Forelimb muscle (tissue), 1 donor: ENCODE data around the gene TMTC3. TPM values are rescaled to one million over a fixed set of nuclear protein-coding genes. Genes with fewer than 3 reads are reported as not detected.
"Not testable (repeated sequence)": the region's sequence is repeated elsewhere in the genome, so short reads cannot be mapped to it uniquely, and the experiment has no call there.

ENCODE experiments used
- DNase-seq: peaks from one replicate; pipeline ENCODE4 v3.0.0-alpha.2; 2013; ENCODE audit warnings: low read depth
- polyA plus RNA-seq: library from polyadenylated mRNA; unstranded; fragments of 120-200 nt; gene quantifications from one replicate; pipeline ENCODE4 v1.2.1, GENCODE V29; 2013; ENCODE audit not compliant: insufficient read length

TMTC3 gene
- polyA plus RNA-seq, 1 donor = 12.3 TPM

DNA sequence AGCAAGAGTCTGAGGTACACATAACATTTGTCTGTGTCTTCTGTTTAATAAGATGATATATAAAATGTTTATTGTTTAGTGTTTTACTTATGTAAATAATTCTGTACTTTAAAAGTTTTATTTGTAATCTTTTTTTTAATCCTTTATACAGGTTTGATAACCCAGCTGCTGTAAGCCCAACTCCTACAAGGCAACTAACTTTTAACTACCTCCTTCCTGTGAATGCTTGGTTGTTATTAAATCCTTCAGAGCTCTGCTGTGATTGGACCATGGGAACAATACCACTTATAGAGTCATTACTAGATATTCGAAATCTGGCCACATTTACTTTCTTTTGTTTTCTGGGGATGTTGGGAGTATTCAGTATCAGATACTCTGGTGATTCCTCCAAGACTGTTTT is 24.1 kb downstream of the TMTC3 start:
- no peak for DNase-seq

DNA sequence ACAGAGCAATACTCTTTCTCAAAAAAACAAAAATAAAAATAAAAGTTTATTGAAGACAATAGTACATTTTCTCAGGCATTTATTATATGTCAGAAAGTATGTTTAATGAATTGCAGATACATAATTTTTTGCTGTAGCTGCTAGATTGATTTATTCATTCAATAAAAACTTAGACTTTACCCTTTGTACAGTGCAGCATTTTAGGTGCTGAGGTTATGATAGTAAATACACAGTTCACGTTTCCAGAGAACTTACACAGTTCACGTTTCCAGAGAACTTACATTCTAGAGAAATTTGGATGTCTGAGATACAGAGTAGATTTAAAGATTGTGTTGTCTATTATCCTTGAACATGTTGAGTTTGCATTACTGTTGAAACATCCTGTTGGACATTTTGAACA is 25.3 kb downstream of the TMTC3 start:
- no peak for DNase-seq

DNA sequence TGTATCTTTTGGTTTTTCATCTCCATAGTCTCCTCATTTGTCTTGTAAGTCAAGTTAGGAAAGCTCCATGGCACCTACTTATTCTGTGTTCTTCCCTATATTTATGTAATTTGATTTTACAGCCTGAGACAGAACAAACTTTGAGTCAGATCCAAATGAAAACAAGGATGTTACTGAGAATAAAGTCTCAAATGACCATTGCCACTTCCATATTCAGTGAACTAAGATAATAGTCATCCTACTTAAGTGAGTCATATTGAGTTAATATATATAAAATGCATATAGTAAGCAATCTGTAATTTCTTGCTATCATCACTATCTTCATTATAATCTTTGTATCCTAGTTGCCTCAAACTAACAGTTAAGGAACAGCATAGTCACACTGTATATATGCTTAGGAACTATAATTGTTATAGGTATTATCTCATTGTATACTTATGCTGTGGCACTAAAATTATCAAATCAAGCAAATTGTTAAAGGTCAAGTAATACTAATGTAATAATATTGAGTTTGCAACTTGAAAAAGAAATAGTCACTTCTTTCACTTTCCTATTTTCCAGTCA is 30.8 kb downstream of the TMTC3 start:
- DNase-seq = no peak

DNA sequence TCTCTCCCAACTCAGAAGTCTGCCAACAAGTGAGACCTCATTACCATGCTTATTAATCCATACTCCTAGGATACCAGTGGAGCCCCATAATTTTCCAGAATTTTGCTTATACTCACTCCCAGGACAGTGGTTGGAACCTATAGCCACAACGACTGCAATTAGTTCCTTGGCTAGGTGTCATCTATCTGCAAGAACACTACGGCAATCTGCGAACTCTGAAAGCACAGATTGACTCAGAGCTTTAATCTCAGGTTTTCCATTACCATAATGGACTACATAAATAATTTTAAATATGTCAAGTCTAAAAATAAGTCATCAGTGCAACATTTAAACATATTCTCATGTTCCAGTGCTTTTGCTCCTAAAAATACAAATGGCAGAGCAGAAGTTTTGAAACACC is 33.4 kb downstream of the TMTC3 start:
- DNase-seq = no peak

DNA sequence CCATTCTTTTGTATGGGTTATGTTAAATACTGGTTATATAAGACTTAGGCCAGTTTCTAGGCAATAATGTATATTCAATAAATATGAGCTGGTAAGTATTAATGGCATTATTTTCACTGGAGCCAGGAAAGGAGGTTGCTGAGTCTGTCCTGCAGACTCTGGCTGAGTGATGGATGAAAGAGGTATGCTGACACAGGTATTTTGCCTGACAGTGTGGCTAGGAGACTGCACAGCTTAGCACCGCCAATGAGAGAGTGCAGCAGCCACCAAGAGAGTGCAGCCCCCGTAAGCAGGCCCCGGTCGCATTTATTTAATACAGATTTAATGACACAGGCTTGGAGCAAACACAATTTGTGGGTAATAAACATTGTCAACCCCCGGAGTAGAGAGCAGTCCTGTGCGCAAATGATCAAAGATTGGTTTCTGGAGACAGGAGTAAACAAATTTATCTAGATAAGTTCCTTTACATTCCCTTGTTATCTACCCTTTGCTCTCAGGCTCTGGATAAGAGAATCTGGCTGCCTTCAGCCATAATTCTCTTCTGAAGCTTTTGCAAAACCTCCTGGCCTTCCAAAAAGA is 37.4 kb downstream of the TMTC3 start:
- DNase-seq = no peak

DNA sequence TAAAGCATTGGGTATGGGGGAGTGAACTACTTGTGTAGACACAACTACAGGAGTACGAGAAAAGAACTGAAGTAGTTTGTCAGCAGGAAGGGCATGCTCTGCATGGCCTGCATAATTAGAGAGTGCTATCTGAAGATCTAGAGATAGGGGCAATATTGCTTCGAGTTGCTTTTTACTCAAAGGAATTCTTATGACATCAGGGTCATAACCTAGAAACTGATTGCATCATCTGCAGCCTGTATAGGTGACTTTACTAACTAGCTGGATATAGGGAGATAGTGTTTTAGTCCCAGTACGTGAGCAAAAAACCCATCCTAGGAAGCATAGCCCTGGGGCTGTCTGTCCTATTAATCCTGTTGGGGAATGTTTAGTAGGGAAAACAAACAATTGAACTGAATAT is 39.8 kb downstream of the TMTC3 start:
- DNase-seq = no peak

DNA sequence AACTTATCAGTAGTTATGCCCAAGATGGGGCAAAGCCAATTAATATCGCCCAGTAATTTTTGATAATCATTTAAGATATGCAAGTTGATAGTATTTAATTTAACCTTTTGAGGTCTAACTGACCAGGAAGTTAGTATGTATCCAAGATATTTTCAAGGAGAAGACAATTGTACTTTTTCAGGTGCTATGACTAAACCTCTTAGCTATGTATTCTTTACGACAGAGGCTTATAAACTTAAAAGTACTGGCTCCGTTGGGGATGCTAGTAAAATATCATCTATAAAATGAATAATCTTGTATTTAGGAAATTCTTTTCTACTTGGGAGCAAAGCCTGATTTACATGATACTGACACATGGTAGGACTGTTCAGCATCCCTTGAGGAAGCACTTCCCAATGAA is 40.3 kb downstream of the TMTC3 start:
- no peak for DNase-seq

DNA sequence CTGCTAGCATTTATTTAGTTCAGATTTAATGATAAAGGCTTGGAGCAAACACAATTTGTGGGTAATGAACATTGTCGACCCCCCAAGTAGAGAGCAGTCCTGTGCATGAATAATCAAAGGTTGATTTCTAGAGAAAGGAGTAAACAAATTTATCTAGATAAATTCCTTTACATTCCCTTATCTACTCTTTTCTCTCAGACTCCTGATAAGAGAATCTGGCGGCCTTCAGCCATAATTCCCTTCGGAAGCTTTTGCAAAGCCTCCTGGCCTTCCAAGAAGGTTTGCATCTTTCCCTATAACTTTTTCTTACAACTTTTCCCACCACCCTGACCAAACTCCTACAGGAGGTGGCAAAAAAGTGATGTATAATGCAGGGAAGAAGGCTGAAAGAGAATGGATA is 42.1 kb downstream of the TMTC3 start:
- no peak for DNase-seq

DNA sequence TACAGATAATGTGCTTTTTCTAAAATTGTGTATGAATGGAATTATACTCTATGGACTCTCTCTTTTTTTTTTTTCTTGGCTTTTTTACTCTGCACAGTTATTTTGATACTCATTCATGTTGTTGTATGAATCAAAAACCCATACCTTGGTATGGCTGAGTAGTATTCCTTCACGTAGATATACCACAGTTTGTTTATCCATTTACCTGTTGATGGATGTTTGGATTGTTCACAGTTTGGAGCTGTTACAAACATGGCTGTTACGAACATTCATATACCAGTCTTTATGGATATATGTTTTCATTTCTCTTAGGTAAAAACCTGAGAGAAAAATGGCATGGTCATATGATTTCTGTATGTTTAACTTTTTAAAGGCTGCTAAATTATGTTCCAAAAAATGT is 43.2 kb downstream of the TMTC3 start:
- DNase-seq = no peak

DNA sequence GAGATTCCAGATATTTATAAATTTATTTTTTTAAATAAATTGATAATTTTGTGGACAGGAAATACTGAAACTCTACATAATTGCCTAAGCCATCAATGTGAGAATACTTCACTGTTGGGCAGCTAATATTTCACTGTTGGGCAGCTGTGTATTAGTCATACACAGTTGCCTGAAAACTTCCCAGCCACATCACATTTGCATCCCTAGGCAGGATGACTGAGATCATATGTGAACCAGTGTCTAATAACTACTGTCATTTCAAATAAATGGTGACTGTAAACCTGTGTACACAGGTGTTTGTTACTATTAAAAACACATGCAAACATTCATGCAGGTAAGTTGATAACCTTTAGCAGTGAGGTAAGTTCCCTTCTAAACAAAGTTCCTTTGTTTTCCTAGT is 43.9 kb downstream of the TMTC3 start:
- no peak for DNase-seq

DNA sequence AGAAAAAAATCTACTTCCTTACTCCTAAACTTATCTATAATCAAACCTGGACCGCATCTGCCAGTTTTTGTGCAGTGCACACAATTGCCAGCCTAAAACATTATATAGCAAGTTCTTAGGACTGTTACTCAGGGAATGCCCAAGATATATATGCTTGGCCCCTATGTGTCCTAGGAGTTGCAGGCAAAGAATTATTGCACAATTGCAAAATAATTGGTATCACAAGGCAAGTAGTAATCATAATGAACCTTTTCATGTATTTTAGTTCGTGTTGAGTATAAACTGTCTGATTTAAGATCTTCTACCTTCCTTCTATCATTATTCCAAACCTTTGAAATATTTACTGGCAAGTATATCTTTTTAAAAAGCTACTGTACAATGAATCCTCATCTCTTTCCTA is 45.5 kb downstream of the TMTC3 start:
- DNase-seq = no peak

DNA sequence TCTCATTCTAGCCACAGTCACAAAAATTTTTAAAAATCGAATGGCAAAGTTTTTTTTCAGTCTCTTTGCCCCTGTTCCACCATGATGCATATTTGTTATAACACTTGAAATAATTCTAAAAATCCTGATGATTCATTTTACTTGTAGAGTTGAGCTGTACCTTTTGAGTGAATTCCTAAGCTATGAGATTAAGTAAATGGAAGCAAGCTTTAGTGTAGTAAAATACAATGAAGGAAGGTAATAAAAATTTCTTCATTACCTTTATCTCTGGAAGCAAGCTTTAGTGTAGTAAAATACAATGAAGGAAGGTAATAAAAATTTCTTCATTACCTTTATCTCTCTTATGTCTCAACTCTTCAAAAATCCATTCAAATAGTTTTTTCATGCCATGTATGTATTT is 46.1 kb downstream of the TMTC3 start:
- DNase-seq = no peak

DNA sequence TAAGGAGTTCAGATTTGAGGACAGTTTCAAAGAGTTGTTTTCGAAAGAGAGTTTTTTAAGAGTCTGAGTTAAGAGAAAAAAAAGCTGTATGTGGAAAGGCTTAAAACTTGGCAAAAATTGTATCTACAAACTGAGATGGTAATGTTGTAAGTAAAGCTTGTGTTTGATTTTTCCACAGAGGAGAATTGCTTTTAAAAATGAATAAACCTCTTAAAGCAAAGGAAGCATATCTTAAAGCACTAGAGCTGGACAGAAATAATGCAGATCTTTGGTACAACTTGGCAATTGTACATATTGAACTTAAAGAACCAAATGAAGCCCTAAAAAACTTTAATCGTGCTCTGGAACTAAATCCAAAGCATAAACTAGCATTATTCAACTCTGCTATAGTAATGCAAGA is 50.3 kb downstream of the TMTC3 start:
- DNase-seq = no peak

DNA sequence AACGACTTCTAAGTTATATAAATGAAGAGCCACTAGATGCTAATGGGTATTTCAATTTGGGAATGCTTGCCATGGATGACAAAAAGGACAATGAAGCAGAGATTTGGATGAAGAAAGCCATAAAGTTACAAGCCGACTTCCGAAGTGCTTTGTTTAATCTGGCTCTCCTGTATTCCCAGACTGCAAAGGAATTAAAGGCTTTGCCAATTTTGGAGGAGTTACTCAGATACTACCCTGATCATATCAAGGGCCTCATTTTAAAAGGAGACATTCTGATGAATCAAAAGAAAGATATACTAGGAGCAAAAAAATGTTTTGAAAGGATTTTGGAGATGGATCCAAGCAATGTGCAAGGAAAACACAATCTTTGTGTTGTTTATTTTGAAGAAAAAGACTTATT is 52.8 kb downstream of the TMTC3 start:
- no peak for DNase-seq

DNA sequence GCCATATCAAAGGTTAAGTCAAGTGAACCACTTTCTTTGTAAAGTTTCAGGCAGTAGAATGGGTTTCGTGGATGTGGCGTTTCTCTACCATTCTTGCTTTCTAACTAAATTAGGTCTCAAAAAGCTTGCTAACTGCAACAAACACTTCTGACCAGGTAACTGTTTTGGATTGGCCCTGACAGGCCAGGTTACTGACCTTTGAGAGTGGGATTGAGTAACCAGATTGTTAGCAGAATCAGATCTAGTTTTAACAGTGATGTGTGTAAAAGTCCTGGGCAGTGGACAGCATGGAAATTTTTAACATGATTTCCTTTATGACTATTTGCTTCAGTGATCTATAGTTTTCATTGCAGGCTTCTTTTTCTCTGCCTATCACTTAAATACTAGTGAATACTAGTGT is 57.9 kb downstream of the TMTC3 start:
- DNase-seq = no peak

DNA sequence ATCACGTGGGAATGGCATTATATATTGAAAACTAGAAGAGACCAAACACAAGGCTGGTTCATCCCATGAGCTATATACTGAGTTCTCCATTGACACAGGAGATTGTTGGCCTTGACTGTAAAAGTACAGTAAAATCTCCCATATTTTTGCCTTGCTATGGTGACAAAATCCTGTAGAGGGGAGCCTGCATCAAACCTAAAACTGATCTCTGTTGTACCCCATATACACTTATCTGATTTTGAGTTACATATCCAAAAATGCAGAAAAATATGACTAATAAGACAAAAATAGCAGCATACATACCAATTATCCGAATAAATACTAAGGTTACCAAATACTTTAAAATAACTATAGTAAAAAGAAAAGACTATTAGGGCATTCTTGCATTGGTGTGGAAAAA is 60.4 kb downstream of the TMTC3 start:
- DNase-seq = no peak

DNA sequence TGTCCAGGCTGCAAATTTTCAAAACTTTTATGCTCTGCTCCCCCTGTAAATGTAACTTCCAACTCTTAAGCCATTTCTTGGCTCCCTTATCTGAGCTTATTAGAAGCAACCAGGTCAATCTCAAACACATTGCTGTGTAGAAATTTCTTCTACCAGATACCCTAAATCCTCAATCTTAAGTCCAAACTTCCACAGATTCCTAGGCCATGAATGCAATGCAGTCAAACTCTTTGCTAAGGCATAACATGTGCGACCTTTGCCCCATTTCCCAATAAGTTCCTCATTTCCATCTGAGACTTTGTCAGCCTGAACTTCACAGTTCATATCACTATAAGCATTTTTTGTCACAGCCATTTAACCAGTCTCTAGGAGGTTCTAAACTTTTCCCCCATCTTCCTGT is 64.5 kb downstream of the TMTC3 start:
- DNase-seq = no peak

DNA sequence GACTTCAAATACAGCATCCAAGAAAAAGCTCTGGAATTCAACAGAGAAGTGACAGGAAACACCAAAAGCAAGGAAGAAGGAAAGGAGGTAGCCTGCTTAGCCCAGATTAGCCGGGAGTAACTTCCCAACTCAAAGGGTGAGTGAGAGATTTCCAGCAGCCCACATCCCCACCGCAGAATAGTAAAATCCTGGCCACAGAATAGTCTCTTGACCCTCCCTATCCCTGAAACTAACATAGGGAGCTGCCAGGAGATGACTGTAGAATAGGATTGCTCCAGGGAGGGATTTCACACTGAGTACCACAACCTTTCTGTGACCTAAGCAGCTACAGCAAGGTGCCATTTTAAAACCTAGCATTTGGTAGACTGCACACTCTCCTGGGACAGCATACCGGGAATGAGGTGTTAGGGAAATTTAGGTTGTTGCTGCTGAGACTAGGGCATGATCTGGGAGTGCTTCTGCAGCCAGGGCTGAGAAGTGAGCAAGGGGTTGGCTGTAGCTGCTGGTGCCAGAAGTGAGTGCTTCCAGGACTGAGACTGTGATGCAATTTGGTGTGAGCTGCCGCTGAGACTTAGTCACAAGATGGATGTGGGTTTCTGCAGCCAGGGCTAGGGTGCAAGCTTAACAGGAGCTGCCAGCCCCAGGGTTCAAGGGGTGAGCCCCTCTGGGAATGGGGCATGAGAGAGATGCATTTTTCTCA is 66.0 kb downstream of the TMTC3 start:
- no peak for DNase-seq

DNA sequence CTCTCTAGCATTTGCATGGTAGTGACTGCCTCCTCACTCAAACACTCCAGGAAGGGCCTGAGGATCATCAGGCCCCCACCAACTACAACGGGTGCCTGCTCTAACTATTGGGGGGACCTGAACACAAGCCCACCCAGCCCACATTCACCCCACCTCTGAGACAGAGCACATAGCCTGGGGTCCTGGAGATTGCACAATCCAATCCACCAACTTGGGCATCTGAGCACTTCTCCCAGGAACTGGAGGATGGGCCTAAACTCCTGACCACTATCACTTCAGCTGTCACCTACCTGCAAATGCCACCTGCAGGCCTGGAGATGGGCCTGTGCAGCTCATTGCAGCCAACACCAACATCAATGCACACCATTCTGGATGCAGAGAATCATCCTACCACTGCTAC is 66.6 kb downstream of the TMTC3 start:
- no peak for DNase-seq

DNA sequence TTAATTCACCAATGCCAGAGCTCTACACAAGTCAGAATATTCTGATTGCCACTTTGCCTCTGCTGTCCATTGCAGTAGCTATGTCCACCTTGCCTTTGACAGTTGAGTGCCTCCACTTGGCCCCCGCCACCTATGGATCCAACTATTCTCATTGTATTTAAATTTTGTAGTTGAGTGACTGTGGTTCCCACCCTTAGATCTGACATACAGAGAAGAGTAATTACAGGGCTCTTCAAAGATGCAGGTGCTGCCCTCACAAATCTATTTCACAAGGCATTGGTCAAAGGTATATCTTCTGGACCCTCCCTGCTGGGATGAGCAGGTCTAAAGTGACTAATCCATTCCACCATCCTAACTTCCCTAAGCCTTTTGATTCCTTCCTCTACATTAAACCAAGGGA is 68.2 kb downstream of the TMTC3 start:
- not testable (repeated sequence) for DNase-seq

DNA sequence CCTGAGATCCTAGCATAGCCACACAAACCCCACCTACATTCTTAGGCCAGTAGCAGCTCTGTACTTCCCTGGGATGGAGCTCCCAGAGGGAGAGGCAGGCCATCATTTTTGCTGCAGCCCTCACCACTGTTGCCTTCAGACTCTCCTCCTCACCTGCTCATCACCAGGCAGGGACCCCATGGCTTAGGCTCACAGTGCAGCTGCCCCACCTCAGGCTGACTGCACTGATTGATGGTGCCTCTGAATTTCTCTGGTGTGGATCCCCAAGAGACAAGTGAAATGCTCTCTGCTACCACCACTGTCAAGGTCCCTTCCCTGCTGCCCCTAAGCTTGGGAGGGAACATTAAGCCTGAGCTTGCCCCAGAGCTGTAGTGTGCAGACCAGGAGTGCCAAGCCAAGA is 76.2 kb downstream of the TMTC3 start:
- no peak for DNase-seq

DNA sequence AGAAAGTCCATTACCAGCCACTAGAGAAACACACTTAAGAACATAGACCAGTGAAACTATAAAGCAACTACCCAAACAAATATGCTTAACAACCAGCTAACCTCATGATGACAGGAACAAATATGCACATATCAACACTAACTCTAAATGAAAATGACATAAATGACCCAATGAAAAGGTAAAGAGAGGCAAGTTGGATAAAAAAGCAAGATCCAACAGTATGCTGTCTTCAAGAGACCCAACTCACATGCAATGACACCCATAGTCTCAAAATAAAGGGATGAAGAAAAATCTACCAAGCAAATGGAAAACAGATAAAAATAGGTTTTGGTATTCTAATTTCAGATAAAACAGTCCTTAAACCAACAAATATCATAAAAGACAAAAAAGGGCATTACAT is 77.8 kb downstream of the TMTC3 start:
- DNase-seq = no peak

DNA sequence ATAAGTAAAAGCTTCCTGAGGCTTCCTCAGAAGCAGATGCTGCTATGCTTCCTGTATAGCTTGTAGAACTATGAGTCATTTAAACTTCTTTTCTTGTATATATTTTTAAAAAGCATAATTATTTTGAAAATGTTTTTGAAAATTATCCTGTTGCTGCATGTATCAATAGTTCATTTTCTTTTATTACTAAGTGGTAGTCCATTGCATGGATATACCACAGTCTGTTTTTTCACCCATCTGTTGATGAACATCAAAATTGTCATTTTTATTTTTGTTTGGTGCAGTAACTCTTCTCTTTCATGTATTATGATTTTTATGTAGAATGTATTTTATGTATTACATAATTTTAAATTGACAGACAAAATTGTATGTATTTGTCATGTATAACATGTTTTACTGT is 81.4 kb downstream of the TMTC3 start:
- DNase-seq = no peak

DNA sequence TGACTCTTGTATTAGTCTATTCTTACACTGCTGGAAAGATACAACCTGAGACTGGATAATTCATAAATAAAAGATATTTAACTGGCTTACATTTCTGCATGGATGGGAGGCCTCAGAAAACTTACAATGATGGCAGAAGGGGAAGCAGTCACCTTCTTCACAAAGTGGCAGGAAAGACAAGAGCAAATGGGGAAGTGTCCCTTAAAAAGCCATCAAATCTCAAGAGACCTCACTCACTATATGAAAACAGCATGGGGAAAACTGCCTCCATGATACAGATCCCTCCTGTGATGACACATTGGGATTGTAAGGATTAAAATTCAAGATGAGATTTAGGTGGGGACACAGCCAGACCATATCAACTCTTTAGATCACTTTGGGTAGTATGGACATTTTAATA is 83.7 kb downstream of the TMTC3 start:
- no peak for DNase-seq
